NCI-H748 (cell line): ENCODE results near the gene ECE2.

Experiments used
- DNase-seq: peaks from one replicate; lab custom pipeline; 2025; ENCODE audit not compliant: unreplicated experiment; lab: John Stamatoyannopoulos, UW

The ECE2 gene

DNA sequence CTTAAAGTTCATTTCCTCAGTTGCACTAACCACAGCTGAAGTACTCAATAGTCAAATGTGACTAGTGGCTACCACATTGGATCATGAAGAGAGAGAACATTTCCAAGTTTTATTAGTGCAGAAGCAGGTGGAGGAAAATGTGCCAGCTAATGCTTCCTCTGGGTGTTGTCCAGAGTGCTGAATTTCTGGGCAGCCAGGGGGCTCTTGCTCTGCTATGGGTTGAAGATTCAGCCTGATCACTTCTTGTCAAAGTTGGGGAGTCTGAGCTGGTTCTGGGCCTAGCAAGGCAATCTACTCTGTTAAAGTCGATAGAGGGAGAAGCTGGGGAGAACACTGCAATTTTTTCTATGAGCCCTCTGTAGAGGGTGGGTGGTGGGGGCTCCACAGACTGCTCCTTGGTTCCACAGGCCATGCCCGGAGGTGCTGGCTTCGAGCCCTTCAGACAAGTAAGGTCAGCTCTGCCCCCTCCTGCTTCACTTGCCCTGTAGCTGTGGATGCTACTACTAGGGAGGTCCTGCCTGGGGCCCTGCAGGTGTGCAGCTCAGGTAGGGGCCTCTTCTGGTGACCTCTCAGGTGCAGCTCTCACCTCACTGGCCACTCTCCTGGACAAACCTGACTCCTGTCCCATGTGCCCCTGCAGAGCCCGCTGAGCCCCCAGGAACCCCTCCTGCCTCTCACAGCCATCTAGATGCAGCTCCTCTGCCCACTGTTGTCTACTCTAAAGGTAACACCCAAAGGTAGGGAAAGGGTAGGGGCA is 35.3 kb upstream of the ECE2 start:
- DNase-seq: no peak

DNA sequence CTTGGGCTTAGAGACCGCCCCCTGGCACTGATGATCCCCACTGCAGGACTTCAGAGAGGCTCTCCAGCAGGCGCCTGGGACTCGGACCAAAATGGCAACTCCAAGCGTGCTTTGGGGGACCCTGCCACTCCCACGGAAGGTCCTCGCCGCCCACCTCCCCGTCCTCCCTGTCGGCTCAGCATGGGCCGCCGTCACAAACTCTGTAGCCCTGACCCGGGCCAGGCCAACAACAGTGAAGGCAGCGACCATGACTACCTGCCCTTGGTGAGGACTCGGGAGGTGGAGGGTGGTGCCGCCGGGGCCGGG is 34.7 kb upstream of the ECE2 start:
- no peak for DNase-seq

DNA sequence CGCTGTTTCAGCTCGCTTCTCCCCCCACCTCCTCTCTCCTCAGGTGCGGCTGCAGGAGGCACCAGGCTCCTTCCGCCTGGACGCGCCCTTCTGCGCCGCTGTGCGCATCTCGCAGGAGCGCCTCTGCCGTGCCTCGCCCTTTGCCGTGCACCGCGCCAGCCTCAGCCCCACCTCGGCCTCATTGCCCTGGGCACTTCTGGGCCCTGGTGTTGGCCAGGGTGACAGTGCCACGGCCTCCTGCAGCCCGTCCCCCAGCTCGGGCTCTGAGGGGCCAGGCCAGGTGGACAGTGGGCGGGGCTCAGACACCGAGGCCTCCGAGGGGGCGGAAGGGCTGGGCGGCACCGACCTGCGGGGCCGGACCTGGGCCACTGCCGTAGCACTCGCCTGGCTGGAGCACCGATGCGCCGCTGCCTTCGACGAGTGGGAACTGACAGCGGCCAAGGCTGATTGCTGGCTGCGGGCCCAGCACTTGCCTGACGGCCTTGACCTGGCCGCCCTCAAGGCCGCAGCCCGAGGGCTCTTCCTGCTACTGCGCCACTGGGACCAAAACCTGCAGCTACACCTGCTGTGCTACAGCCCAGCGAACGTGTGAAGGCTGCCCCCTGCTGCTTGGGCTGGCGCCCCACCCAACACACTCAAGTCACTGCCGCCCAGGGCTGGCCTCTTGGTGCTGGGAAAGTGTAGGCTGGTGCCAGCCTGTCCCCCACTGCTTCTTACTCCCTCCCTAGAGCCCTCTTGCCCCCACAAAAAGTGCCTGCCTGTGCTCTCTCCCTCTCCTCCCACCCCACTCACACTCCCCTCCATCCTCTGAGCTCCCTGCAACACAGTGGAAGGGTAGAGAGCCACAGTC is 34.1 kb upstream of the ECE2 start:
- DNase-seq: peak; percentile 53

DNA sequence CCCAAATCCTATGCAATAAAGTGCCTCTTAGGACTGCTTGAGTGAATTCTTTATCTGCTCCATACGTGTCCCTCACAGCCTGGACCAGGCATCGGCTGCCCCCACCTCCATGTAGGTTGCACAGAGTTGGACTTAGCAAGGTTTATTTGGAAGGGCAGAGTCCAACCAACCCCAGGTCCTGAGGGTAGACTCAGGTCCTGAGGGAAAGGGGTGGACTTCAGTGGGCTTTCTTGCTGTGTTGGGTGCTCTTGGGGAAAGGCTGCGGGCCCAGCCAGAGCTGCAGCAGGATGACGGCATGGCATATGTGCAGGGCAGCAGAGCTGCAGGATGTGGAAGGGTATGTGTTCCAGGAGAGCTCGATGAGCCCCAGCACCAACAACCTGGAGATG is 33.5 kb upstream of the ECE2 start:
- no peak for DNase-seq

DNA sequence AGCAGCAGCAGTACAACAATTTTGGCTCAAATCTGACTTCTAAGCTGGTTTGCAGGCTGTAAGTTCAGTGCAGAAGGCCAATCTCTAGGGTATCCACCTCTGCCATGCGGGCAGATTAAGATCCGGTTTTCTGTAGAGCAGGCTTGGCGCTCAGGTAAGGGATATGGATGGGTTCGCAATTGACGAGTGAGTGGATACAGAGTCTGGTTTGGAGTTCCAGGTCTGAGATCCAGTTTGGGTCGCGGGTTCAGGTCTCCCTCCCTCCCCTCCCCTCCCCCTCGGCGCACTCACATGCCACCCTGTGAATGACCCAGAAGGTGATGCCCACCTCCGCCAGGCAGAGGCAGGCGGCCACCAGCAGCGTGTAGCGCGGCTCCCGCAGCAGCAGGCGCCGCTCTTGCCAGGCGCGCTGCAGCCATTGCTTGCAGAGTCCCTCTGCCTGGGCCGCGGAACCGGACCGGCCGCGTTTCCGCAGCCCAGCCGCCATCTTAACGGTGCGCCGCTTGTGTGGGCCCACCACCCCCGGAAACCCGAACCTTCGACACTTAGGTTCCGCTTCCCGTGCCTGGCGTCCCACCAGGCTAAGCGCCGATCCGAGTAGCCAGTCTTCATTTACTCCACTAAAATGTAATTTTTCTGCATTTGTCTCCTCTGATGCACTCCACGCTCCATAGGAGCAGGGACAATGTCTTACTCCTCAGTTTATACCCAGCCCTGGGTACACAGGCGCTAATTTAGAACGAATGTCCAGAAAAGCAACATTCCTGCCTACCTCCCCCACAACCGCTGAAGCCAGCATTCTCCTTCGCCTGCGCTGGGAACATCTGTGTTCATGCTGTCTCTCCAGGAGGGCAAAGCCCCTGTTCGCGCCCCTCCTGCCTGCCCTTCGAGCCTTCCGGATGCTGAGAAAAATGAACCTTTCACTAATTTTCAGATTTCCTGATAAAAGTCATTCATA is 27.1 kb upstream of the ECE2 start, which contains the start of gene ALG3:
ALG3 (minus strand) TSS at position 509 of the 958 bp plus-strand sequence; CDS start at position 487, 22 bp downstream.
- peak; percentile 81 for DNase-seq

DNA sequence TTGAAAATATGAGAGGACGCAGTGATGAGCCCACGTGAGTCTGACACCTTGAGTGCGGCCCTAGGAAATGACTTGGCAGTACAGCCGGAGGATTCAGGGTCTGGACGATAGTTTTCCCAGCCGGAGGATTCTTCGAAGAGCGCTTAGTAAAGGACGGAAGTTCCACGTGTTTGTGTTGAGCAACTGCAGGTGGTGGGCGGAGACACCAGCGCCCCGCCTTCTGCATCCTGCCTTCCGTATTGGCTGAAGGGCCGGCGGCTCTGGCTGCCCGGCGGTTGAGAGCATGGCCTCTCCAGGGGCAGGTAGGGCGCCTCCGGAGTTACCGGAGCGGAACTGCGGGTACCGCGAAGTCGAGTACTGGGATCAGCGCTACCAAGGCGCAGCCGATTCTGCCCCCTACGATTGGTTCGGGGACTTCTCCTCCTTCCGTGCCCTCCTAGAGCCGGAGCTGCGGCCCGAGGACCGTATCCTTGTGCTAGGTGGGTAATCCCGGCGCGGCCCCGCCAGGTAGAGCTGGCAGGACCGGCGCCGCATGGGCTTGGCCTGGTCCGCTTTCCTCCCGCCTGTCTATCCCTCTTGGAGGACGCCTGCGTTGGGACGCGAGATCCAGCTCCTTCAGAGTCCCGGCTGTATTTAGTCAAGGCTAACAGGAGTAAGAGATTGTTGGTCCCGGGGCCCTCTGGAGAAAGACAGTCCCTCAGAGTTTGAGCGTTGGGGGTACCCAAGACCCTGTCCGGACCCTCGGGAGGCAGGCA is 26.2 kb upstream of the ECE2 start, which contains the start of gene EEF1AKMT4:
EEF1AKMT4 (plus strand) TSS at position 261 of the 755 bp plus-strand sequence; CDS start at position 284, 23 bp downstream.
- DNase-seq: peak; percentile 96

DNA sequence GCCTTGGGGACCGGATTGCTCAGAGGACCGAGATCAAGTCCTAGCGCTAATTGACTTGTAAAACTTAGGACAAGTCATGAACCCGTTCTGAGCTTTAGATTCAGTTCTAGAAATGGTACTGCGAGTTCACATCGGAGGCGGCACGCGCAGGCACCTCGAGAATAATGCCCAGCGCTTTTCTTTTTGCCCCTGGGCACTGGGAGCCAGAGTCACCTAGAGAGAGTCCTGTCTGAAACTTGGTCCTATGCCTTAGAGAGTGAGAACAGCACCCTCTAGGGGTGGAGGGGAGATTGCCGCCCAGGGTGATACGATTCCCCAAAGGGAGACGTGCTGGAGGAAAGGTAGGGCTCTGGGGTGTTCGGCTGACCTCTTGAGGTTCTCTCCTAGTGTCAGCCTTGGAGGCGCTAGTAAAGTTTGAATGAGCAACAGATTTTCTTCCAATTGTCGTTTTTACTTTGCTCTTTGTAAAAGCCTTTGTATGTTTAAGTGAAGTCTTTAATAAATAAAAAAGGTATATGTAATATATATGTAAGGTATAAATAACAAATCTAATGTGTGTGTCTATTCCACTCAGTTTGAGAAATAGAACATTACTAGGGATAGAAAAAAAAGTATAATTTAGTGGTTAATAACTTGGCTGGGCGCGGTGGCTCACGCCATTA is 25.5 kb upstream of the ECE2 start:
- DNase-seq: peak; percentile 87

DNA sequence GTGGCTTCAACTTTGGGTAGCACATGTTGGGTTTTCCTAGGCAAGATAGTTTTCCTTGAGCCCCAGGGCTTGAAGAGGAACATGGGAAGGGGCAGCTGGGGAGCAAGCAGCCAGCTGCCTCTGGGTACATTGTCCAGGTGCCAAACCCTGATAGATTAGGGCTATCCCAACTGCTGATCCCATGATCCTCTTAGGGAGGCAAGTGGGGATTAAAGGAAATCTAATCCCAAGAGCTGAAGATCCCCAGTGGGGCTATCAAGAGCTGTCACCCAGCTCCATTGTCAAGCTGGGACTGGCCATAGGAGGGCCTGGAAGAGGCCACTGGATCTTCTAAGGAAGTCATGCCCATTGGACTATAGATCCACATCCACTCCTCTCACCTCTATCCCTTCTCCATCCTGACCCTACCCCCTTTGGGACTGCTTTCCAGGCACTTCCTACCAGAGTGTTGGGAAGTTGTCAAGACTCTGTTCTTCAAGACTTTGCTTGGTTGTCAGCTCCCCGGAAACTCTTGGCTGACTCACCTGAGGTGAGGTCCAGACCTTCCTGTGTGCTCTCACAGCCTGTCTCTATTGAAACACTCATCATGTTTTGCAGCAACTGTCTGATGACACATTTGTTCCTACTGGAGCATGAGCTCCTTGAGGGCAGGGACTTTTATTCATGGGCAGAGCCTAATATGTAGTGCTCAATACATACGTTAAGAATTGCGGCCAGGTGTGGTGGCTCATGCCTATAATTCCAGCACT is 20.4 kb upstream of the ECE2 start:
- no peak for DNase-seq

DNA sequence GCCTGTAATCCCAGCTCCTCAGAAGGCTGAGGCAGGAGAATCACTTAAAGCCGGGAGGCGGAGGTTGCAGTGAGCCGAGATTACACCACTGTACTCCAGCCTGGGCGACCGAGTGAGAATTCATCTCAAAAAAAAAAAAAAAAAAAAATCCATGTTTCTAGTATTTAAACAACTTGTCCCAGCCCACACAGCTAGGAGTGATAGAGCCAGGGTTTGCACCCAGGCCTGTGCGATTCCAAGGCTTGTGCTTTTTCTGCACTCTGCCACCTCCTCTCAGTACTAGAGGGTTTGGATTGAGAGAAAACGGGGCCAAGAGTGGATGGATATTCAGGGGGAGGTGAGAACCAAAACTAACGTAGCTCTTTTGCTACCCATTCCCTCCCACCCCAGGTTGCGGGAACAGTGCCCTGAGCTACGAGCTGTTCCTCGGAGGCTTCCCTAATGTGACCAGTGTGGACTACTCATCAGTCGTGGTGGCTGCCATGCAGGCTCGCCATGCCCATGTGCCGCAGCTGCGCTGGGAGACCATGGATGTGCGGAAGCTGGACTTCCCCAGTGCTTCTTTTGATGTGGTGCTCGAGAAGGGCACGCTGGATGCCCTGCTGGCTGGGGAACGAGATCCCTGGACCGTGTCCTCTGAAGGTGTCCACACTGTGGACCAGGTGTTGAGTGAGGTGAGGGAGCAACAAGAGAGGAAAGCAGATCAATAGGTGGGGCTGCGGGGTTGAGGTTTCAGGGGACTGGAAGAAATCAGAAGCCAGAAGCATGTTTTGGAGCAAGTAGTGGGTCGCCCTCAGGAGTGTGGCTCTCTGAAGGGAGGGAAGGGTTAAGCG is 18.5 kb upstream of the ECE2 start:
- no peak for DNase-seq

DNA sequence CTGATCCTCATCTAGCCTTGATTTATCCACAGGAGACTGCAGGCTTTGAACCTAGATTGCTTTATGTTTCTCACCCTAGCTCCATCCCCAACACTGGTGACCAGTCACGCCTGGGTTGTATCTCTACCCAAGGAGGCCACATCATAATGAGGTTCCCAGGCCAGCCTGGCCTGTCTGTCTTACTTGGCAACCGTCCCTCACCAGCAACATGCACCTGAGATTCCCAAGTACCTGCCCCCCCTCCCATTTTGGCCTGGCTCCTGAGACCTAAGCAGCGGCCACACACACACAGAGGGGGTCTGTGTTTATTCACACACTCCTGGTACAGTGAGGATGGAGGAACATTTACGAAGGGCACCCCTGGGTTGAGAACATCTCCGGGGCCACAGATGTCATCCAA is 16.9 kb upstream of the ECE2 start:
- no peak for DNase-seq

DNA sequence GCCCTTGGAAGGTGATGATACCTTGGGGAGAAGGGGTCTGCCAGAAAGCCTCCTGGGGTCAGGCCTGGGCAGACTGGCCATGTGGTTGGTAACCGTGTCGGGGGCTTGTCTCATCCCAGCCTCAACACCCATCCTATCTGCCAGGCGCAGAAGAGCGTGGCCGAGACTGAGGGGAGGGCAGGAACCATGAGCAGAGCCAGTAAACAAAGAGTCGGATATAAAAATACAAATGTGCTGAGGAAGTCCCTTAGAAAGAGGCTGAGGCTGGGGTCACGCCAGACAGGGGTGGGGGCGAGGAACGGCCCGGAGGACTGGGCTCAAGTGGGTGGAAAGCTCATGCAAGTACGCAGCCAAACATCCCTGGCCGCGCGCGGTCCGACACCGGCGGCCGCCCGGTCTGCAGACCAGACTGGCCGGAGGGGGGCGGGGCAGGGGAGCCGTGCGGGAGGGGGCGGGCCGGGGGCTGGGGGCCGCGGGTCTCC is 16.4 kb upstream of the ECE2 start:
- DNase-seq: no peak

DNA sequence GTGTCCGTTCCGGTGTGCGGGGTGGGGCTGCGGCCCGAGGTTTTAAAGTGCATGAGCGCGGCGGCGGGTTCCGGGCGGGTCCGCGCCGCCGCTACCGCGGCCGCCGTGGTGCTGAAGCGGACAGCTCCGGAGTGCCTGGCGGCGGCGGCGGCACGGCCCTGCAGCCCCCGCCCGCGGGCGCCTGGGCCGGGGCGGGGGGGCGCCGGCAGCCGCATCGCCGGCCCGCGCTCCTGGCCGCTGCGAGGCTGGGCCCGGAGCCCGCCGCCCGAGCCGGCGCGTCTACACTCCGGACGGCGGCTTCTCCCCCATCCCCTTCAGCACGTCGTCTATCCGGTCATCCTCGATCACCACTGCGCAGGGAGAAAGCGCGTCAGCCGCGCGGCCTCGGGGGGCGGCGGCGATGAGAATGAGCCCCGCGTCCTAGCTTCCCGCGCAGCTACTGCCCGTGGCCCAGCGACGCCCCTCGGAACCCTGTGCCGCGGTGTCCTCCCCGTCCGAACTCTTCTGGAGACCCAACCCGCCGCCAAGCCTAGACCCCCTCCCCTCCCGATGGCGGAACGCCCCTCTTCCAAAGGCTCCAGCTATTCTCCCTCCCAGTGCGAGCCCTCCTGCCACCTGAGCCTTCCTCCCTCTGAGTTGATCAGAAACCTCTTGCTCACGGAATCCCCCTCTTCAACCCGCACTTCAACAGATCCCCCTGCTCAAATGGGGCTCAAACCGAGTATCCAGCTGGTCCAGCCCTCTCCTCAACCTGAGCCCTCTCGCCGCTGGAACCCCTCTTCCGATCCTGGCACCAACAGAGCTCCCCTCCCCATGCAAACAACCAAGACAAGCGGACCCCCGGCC is 15.7 kb upstream of the ECE2 start:
- peak; percentile 42 for DNase-seq

DNA sequence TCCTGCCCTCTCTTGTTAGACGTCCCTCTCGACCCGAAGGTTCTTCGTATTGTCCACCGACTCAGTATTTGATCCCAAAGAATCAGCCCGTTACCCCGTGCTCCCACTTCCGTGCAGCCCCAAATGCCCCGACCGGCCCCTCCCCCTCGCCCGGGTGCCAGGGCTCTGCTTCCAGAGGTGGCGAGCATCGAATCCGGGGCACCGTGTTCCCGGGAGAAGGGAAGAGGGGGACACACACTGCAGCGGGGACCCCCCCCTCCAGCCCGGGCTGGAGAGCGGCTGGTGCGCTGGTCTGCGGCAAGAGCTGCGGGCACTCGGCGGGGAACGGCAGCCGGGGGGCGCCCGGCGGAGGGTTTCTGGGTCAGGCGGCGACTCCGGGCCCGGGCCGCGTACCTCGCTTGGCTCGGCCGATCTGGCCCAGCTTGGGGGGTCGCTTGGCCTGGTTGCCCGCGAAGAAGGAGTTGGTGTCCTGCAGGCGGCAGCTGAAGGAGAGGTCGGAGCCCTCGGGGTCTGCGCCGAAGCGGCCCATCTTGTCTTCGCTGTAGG is 15.0 kb upstream of the ECE2 start:
- DNase-seq: peak; percentile 34

DNA sequence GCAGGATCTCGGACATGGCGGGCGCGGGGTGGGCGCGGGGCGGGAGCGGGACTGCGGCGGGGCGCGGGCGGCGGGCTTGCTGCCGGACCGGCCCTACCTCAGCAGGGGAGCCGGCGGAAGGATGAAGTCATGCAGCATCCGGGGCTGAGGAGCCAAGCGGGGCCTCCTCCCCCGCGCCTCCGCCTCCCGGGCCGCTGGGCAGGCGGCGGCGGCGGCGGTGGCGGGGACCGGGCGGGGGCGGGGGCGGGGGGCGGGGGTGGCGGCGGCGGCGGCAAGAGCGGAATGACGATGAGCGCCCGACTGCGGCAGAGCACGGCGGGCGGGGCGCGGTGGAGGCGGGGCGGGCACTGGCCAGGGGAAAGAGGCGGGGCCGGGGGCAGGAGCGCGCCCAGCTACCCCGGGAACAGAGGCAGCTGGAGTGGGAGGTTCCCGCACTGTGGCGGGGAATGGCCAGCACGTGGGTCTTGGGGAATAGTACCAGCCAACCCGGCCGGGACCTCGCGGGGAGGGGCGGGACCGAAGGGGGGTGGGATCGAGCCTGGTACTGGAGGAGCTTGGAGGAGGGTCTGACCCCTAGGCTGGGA is 14.5 kb upstream of the ECE2 start, which contains the start of gene CAMK2N2:
CAMK2N2 (minus strand) TSS at position 284 of the 584 bp plus-strand sequence; CDS start at position 16, 268 bp downstream.
- peak; percentile 94 for DNase-seq

DNA sequence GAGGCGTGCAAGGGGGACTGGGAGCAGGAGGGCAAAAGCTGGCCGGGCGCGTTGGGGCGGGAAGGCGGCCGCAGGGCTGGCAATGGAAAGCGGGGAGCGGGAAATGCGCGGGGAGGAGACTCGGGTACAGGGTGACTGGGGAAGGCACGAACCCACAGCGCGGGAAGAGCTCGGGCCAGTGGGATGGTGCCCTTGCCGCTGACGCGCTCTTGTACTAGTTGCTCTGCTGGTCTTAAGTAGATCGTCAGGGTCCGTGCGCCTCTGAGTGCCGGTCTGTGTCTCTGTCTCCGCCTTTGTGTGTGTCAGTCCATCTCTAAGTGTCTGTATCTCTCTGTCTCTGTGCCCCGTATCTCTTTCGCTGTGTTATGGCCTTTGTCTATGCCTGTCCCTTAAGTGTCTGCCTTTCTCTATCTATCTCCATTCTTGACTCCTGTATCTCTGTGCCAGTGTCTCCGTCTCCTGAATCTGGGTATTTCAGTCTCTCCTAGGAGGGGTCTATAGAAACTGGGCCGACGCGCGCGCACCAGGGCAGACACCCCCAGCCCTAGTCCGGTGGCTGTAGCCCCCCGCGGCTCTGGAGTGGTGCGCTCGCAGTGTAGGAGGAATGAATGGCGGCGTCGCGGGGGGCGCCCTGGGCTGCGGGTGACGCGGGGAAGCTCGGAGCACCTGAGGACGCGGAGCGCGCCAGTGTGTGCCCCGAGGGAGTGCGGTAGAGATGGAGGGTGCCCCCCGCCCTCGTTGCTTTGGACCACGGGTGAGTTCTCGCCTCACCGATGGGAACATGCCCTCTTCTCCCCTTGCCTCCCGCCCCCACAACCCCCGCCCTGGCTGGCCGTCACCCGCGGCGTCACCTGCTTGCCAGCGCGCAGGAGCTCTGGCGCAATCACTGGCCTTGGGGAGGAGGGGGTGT is 13.7 kb upstream of the ECE2 start:
- peak; percentile 67 for DNase-seq
